Adipose tissue (tissue), 3 donors: ENCODE measurements around the gene GRIK3. TPM values are rescaled to one million over a fixed set of nuclear protein-coding genes. Genes with fewer than 3 reads are reported as not detected.

Experiments used
- H3K27ac ChIP-seq: one replicate; pipeline ENCODE4 v1.5.1; 2013; ENCODE audit warnings: low read depth, low read length
- WGBS, 3 donors: extraction: QIAGEN DNeasy Blood & Tissue Kit; methylation state at CpG; one replicate each; pipeline ENCODE4 v1.1.7; 2013; 5-methylcytosine and 5-hydroxymethylcytosine counted together
- polyA plus RNA-seq, 3 donors: library from polyadenylated mRNA; stranded (reverse); fragments of 200-250 nt; gene quantifications; one replicate each; pipeline ENCODE4 v1.2.3, GENCODE V29; 2013
- donor health status: healthy with polysubstance abuse.
- donor health status: Bipolar disorder and iron deficiency.
- donor health status: healthy.

The GRIK3 gene
- polyA plus RNA-seq, 3 donors = 0.10 to 0.22 (median 0.12) TPM

GRCh38 chr1:36797761-36798160 is 236.6 kb downstream of the GRIK3 start:
- H3K27ac ChIP-seq = no peak overlapping the region
- 61 to 71% (median 68%) methylated on average over 7 of the region's 7 CpGs for whole genome bisulfite sequencing, 3 donors

- 67 to 70% (median 68%) methylated on average over 5 of the region's 5 CpGs for WGBS, 3 donors
- no peak overlapping the region for H3K27ac ChIP-seq
These were observed 237.6 kb downstream of the GRIK3 start for GRCh38 chr1:36796733-36797132.

- WGBS, 3 donors = 70 to 80% (median 74%) methylated on average over 5 of the region's 5 CpGs
These were observed 238.2 kb downstream of the GRIK3 start for GRCh38 chr1:36796106-36796590.

GRCh38 chr1:36794460-36794859 is 239.9 kb downstream of the GRIK3 start:
- WGBS, 3 donors = 81 to 88% (median 85%) methylated on average over 3 of the region's 3 CpGs
- H3K27ac ChIP-seq = no peak overlapping the region

More at GRCh38 chr1:36796106-36796590, 238.2 kb downstream of the GRIK3 start:
- no peak overlapping the region for H3K27ac ChIP-seq

GRCh38 chr1:36793452-36793851 is 240.9 kb downstream of the GRIK3 start:
- H3K27ac ChIP-seq = no peak overlapping the region

- 46 to 67% (median 61%) methylated on average over 8 of the region's 8 CpGs for WGBS, 3 donors
- no peak overlapping the region for H3K27ac ChIP-seq
These were observed 242.0 kb downstream of the GRIK3 start for GRCh38 chr1:36792292-36792691.

- H3K27ac ChIP-seq = no peak overlapping the region
- WGBS, 3 donors = 63 to 69% (median 63%) methylated on average over 10 of the region's 10 CpGs
These were observed 244.1 kb downstream of the GRIK3 start for GRCh38 chr1:36790191-36790590.

- no peak overlapping the region for H3K27ac ChIP-seq
These were observed 244.8 kb downstream of the GRIK3 start for GRCh38 chr1:36789535-36789934.

GRCh38 chr1:36787312-36787913 is 246.9 kb downstream of the GRIK3 start:
- 33 to 54% (median 34%) methylated on average over 12 of the region's 12 CpGs for WGBS, 3 donors

GRCh38 chr1:36786425-36786824 is 247.9 kb downstream of the GRIK3 start:
- H3K27ac ChIP-seq = no peak overlapping the region
- WGBS, 3 donors = 55 to 68% (median 65%) methylated on average over 5 of the region's 5 CpGs

More at GRCh38 chr1:36787312-36787913, 246.9 kb downstream of the GRIK3 start:
- H3K27ac ChIP-seq = no peak overlapping the region

- 60 to 78% (median 65%) methylated on average over 9 of the region's 9 CpGs for WGBS, 3 donors
- H3K27ac ChIP-seq = no peak overlapping the region
These were observed 250.0 kb downstream of the GRIK3 start for GRCh38 chr1:36784147-36784859.

GRCh38 chr1:36783475-36783874 is 250.8 kb downstream of the GRIK3 start:
- WGBS, 3 donors = 79 to 91% (median 84%) methylated on average over 3 of the region's 3 CpGs
- H3K27ac ChIP-seq = no peak overlapping the region

GRCh38 chr1:36782785-36783184 is 251.5 kb downstream of the GRIK3 start:
- no peak overlapping the region for H3K27ac ChIP-seq
- WGBS, 3 donors = 52 to 60% (median 59%) methylated on average over 2 of the region's 2 CpGs

GRCh38 chr1:36782085-36782484 is 252.2 kb downstream of the GRIK3 start:
- no peak overlapping the region for H3K27ac ChIP-seq
- WGBS, 3 donors = 84 to 91% (median 91%) methylated on average over 6 of the region's 6 CpGs

GRCh38 chr1:36781098-36781497 is 253.2 kb downstream of the GRIK3 start:
- H3K27ac ChIP-seq = no peak overlapping the region

GRCh38 chr1:36778740-36779139 is 255.6 kb downstream of the GRIK3 start:
- 34 to 47% (median 43%) methylated on average over 5 of the region's 5 CpGs for WGBS, 3 donors
- no peak overlapping the region for H3K27ac ChIP-seq

More at GRCh38 chr1:36781098-36781497, 253.2 kb downstream of the GRIK3 start:
- WGBS, 3 donors = 58 to 80% (median 68%) methylated on average over 11 of the region's 11 CpGs

GRCh38 chr1:36776948-36777831 is 257.1 kb downstream of the GRIK3 start:
- no peak overlapping the region for H3K27ac ChIP-seq
- 39 to 52% (median 41%) methylated on average over 10 of the region's 10 CpGs for WGBS, 3 donors

GRCh38 chr1:36776256-36776655 is 258.1 kb downstream of the GRIK3 start:
- 12 to 49% (median 44%) methylated on average over 3 of the region's 3 CpGs for WGBS, 3 donors
- no peak overlapping the region for H3K27ac ChIP-seq

GRCh38 chr1:36775716-36776115 is 258.6 kb downstream of the GRIK3 start:
- WGBS, 3 donors = 21 to 65% (median 51%) methylated on average over 2 of the region's 2 CpGs
- H3K27ac ChIP-seq = no peak overlapping the region
